Measurements from ENCODE around the gene EFEMP2.

DNA sequence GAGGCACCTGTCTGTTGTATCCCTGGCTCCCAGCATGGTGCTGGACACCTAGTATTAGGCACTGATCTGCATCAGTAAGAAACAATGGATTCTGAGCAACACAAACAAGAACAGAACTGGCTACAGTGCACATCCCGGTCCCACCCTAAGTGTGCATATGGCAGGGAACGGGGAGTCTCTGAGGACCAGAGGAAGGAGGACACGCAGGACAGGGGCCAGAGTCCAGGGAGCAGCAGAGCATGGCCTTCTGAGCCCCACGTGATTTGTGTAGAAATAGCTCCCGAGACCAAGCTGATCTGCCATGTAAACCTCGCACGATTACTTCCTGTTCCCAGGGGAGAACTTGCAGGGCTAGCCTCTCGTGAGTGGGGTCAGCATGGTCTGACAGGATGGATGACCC, 51.5 kb downstream of the EFEMP2 start:
- TF ChIP-seq, protein P1, sequence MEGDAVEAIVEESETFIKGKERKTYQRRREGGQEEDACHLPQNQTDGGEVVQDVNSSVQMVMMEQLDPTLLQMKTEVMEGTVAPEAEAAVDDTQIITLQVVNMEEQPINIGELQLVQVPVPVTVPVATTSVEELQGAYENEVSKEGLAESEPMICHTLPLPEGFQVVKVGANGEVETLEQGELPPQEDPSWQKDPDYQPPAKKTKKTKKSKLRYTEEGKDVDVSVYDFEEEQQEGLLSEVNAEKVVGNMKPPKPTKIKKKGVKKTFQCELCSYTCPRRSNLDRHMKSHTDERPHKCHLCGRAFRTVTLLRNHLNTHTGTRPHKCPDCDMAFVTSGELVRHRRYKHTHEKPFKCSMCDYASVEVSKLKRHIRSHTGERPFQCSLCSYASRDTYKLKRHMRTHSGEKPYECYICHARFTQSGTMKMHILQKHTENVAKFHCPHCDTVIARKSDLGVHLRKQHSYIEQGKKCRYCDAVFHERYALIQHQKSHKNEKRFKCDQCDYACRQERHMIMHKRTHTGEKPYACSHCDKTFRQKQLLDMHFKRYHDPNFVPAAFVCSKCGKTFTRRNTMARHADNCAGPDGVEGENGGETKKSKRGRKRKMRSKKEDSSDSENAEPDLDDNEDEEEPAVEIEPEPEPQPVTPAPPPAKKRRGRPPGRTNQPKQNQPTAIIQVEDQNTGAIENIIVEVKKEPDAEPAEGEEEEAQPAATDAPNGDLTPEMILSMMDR (IDR thresholded peaks at IDR 0.05; ENCODE audit: low read depth, low read length, poor library complexity, severe bottlenecking), result no peak
- TF ChIP-seq EZH2phosphoT487 (IDR thresholded peaks at IDR 0.05; ENCODE audit: borderline replicate concordance, low read length), result no peak

Measured in DOHH2 (cell line).